Measurements from ENCODE around the gene SLC5A8.

SLC5A8 gene

DNA sequence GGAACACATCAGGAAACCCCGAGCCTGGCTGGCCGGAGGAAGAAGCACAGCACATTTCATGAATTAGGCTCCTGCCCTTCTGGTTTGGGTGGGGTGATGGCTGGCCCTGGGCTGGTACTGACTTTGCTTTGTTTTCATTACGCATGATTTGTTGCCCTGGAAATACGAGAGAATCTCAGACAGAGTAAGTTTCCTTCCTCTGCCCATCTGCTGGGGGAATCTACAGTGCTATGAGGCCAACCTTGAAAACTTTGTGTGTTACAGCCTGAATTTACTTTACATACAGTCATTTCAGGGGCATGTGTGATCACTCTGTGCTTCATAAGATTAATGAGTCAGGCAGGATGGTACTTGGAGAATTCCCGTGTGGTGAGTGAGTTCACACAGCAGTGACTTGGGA, 20.5 kb upstream of the SLC5A8 start:
- H3K4me2 ChIP-seq: no peak overlapping the region

DNA sequence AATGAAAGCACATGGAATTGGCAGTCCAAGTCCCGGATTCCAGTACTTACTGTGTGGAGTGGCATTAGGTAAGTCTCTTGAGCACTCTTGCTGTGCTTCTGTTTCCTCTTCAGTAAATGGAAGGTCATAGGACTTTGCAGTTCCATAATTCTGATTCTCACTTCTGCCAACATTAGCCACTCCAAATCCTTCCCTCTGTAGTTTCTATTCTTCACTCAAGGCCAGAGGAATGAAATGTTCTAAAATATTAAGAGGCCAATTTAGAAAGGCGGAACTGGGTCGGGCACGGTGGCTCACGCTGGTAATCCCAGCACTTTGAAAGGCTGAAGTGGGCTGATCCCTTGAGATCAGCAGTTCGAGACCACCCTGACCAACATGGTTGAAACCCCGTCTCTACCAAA, 19.8 kb upstream of the SLC5A8 start:
- no peaks in the 10 kb centered on the region for H4K20me1 ChIP-seq
- no peaks in the 10 kb centered on the region for H3K27me3 ChIP-seq
- no peaks in the 10 kb centered on the region for H3K9me3 ChIP-seq
- no peak overlapping the region for H3K9ac ChIP-seq
- no peak overlapping the region for H3K4me3 ChIP-seq
- no peak for TF ChIP-seq Cebpa-rat (IDR thresholded peaks at IDR 0.05)
- no peaks in the 10 kb centered on the region for H3K36me3 ChIP-seq
- no peak overlapping the region for H3K27ac ChIP-seq
- H3K4me1 ChIP-seq: no peaks in the 10 kb centered on the region
- no peak overlapping the region for H3K4me2 ChIP-seq

More for the DNA sequence above, 20.5 kb upstream of the SLC5A8 start:
- H3K9me3 ChIP-seq: no peaks in the 10 kb centered on the region
- H3K36me3 ChIP-seq: no peaks in the 10 kb centered on the region
- no peaks in the 10 kb centered on the region for H4K20me1 ChIP-seq
- H3K27me3 ChIP-seq: no peaks in the 10 kb centered on the region
- no peak overlapping the region for H3K27ac ChIP-seq
- no peak overlapping the region for H3K4me3 ChIP-seq
- no peak for TF ChIP-seq Cebpa-rat (IDR thresholded peaks at IDR 0.05)
- H3K9ac ChIP-seq: no peak overlapping the region
- no peaks in the 10 kb centered on the region for H3K4me1 ChIP-seq

DNA sequence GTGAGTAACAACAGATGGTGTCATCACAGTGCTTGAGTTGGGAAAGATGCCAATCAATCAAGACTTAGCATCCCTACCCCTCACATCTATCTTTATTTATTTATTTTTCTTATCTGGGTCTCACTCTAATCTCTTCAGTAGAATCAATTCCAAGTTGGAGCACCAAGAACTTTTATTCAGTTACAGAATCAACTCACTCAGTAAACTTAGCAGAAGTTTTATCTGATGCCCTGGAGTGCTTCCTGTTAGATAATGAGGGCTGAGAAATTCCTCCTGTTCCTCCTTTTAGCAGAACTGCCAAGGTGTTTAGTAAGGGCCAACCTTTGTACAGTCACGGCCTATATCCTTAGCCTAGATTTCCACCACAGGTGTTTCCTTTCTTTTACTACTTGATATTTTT, 11.3 kb upstream of the SLC5A8 start:
- Histone ChIP-seq H3K9ac (no peak overlapping the region), H3K27me3 (no peaks in the 10 kb centered on the region), H3K27ac (no peak overlapping the region), H3K4me2 (no peak overlapping the region), H3K4me1 (no peaks in the 10 kb centered on the region), H4K20me1 (no peaks in the 10 kb centered on the region), H3K36me3 (no peaks in the 10 kb centered on the region), H3K4me3 (no peak overlapping the region), H3K9me3 (peaks cover 8% of the 10 kb centered on the region; the same call in 1 of the 2 replicates)
- TF ChIP-seq Cebpa-rat (IDR thresholded peaks at IDR 0.05): no peak

DNA sequence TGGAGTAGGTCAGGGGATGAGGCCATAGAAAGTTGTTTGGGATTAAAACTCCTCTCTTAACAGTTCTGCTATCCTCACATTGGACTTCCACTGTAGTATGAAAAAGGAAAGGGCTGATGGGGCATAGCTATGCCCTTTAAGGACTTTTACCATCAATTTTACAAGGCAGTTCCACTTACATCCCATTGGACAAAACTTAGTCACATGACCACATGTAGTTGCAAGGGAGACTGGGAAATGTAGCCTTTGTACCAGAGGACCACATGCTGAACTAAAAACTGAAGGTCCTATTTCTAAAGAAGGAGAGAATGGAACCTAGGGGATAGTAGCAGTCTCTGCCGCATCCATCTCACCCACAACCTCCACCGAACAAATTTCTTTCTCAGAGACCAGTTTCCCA, 6.8 kb upstream of the SLC5A8 start:
- Histone ChIP-seq H3K4me2 (no peak overlapping the region), H3K27me3 (no peaks in the 10 kb centered on the region), H3K9ac (no peak overlapping the region), H3K4me1 (no peaks in the 10 kb centered on the region), H4K20me1 (no peaks in the 10 kb centered on the region), H3K9me3 (peaks cover 34% of the 10 kb centered on the region), H3K27ac (no peak overlapping the region), H3K4me3 (no peak overlapping the region), H3K36me3 (no peaks in the 10 kb centered on the region)
- no peak for TF ChIP-seq Cebpa-rat (IDR thresholded peaks at IDR 0.05)

DNA sequence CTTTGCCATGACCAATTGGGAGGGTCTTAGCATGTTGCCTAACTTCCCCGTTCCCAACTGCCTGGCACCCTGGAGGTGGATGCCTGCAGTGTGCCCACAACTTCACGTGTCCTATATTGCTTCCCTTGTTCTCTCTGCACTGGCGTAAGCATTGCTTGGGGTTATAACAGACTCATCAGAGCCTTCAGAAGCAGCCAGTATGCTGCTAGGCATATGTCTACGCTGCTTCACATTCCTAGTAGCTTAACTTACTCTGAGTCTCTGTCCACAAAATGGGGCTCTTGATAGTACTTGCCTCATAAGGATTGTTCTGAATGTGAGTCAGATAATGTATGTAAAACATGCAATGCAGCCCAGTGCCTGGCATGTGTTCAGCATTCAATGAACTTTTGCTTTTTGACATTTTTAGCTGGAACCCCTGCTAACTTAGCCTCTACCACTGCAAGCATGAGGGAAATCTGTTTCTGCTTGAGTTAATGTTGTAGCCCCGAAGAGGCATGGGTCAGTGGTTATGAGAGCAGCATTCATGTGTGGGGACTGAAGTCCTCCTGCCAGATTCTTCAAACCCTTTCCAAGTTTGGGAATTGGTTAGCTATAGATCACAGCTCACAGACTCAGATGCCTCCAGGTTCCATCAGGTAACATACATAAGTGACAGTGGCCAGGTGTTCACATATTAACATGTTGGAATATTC, 2.8 kb downstream of the SLC5A8 start:
- no peak for TF ChIP-seq Cebpa-rat (IDR thresholded peaks at IDR 0.05)
- Histone ChIP-seq H3K9ac (no peak overlapping the region), H3K4me2 (no peak overlapping the region), H3K9me3 (peaks cover 8% of the 10 kb centered on the region; the same call in 1 of the 2 replicates), H3K36me3 (no peaks in the 10 kb centered on the region), H3K27me3 (no peaks in the 10 kb centered on the region), H3K4me1 (no peaks in the 10 kb centered on the region), H4K20me1 (no peaks in the 10 kb centered on the region), H3K4me3 (no peak overlapping the region), H3K27ac (no peak overlapping the region)

DNA sequence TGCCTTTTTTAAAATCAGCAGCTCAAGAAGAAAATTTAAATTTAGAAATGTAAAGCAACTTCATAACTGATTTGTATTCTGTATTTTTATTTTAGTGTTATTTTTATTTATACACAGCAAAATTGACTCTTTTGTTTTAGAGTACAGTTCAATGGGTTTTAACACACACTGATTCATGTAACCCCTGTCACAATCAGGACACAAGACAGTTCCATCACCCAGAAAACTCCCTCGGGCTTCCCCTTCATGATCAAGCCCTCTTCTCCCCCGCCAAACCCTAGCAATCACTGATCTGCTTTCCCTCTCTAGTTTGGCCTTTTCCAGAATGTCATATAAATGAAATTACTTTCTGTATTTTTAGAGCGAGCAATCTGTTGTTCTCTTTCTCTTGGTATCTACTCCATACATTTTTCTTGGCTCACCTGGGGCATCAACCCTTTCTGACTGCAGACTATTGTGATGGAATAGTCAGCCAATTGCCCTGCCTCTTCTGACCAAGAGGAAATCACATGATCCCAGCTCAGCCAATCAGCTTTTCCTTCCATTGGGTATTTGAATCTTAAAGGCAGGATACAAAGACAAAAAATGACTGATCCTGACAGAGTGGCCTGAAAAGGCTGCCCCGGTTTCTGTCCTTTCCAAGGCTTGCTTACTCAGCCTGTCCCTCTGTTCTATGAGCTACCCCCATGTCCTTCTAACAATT, 5.3 kb downstream of the SLC5A8 start:
- H3K9me3 ChIP-seq: peaks cover 5% of the 10 kb centered on the region; the same call in 1 of the 2 replicates
- TF ChIP-seq Cebpa-rat (IDR thresholded peaks at IDR 0.05): no peak
- H4K20me1 ChIP-seq: no peaks in the 10 kb centered on the region
- no peak overlapping the region for H3K27ac ChIP-seq
- H3K36me3 ChIP-seq: no peaks in the 10 kb centered on the region
- H3K27me3 ChIP-seq: no peaks in the 10 kb centered on the region
- no peak overlapping the region for H3K4me3 ChIP-seq
- no peak overlapping the region for H3K4me2 ChIP-seq
- H3K4me1 ChIP-seq: no peaks in the 10 kb centered on the region
- no peak overlapping the region for H3K9ac ChIP-seq

DNA sequence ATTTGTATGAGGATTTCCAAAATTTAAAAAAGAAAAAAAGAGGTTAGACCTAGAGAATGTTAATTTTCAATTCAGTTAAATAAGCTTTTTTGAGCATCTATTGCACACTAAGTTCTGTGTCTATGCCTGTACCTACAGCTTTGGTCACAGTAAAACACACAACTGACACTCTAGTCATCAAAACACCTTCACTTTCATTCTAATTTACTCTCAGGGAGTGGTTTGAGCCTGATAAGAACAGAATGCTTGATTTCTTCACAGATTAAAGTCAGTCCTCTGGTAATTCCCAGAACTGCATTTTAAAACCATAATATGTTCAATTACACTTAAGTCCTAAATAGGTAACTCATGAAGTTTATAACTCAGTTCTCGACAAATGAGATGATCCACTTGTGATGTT, 9.2 kb downstream of the SLC5A8 start:
- H3K4me2 ChIP-seq: no peak overlapping the region
- no peak for TF ChIP-seq Cebpa-rat (IDR thresholded peaks at IDR 0.05)
- H4K20me1 ChIP-seq: no peaks in the 10 kb centered on the region
- H3K4me1 ChIP-seq: no peaks in the 10 kb centered on the region
- H3K27me3 ChIP-seq: no peaks in the 10 kb centered on the region
- H3K27ac ChIP-seq: no peak overlapping the region
- H3K4me3 ChIP-seq: no peak overlapping the region
- no peaks in the 10 kb centered on the region for H3K36me3 ChIP-seq
- H3K9ac ChIP-seq: no peak overlapping the region
- H3K9me3 ChIP-seq: no peaks in the 10 kb centered on the region

DNA sequence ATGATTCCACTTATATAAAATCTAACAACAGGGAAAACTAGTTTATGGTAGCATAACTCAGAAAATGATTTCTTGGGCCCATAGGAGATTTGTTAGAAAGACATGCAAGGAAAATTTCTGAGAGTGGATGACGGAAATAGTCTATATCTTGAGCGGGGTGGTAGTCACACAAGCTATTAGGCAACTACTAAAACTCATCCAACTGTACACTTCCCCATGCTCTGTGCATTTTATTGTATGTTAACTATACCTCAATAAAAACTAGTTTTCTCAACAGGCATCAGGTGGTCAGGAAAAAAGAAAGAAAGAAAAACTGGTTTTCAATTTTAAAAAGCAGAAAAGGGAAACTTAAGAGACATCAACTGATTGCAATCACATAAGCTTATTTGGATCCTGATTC, 9.9 kb downstream of the SLC5A8 start:
- no peaks in the 10 kb centered on the region for H3K4me1 ChIP-seq
- H3K4me2 ChIP-seq: no peak overlapping the region
- no peak overlapping the region for H3K4me3 ChIP-seq
- no peaks in the 10 kb centered on the region for H3K36me3 ChIP-seq
- H3K27ac ChIP-seq: no peak overlapping the region
- no peaks in the 10 kb centered on the region for H3K9me3 ChIP-seq
- no peaks in the 10 kb centered on the region for H4K20me1 ChIP-seq
- no peak overlapping the region for H3K9ac ChIP-seq
- no peaks in the 10 kb centered on the region for H3K27me3 ChIP-seq
- no peak for TF ChIP-seq Cebpa-rat (IDR thresholded peaks at IDR 0.05)

DNA sequence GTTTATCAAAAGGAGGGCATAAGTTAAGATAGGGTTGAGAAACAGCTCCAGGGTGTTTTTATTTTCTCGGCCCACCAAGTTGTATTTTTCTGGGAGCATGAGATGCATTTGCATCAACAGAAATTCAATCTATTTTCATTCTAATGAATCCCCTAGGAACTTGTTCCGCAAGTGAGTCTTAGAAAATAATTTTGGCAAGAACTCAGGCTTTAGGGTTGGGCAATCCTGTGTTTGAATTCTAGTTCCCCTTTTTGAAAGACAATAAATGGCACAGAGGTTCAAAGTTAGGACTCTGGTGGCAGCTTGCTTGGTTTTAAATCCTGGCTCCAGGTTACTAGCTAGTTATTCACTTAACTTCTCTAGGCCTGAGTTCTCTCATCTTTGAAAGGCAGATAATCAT, 23.7 kb downstream of the SLC5A8 start:
- TF ChIP-seq Cebpa-rat (IDR thresholded peaks at IDR 0.05): peak; percentile 14; the same call in 1 of the 2 replicates
- Histone ChIP-seq H3K27me3 (no peaks in the 10 kb centered on the region), H3K27ac (no peak overlapping the region), H3K36me3 (no peaks in the 10 kb centered on the region), H4K20me1 (no peaks in the 10 kb centered on the region), H3K4me3 (no peak overlapping the region), H3K4me2 (no peak overlapping the region), H3K9me3 (no peaks in the 10 kb centered on the region), H3K4me1 (no peaks in the 10 kb centered on the region), H3K9ac (no peak overlapping the region)

DNA sequence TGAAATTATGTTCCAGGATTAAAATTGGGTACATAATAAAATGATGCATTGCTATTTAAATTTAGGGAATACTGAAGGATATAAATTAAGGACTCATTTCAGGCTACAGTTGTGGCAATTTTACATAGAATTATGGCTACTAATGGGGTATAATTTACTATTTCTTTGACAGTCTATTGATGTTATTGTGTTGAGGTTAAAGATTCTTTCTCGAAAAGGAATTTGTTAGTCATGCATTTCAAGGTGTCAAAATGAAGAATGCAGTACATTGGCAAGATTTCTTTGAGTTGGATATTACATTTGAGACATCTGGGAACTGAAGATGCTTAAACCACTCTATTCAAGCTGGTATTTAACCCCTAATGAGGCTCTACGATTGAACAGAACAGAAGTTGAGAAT, 28.3 kb downstream of the SLC5A8 start:
- Histone ChIP-seq H3K4me3 (no peak overlapping the region), H3K36me3 (no peaks in the 10 kb centered on the region), H3K4me1 (no peaks in the 10 kb centered on the region), H3K27ac (no peak overlapping the region), H3K4me2 (no peak overlapping the region), H3K9me3 (no peaks in the 10 kb centered on the region), H3K9ac (no peak overlapping the region), H3K27me3 (no peaks in the 10 kb centered on the region), H4K20me1 (no peaks in the 10 kb centered on the region)
- TF ChIP-seq Cebpa-rat (IDR thresholded peaks at IDR 0.05): no peak

Measured in BLaER1 (cell line).